SK-N-SH treated with all-trans-retinoic acid at 6 μM for 48 hours (cell line): ENCODE measurements around the gene KIF1C.

ENCODE experiments used
- ATAC-seq: fragments of 200-7000 bp; cut with Tn5 transposase; 3 replicates; pipeline ENCODE4 v1.9.1; 2020; ENCODE audit warnings: mild to moderate bottlenecking, moderate library complexity
- ARNTL ChIP-seq: fragments of 450-650 bp; formaldehyde crosslinking; IDR thresholded peaks from 2 replicates; pipeline ENCODE4 v1.5.0; 2020; ENCODE audit warnings: low read depth, mild to moderate bottlenecking, moderate library complexity, borderline replicate concordance
- BACH2 ChIP-seq: fragments of 250-450 bp; sonication (Bioruptor Pico); IDR thresholded peaks from 2 replicates; pipeline ENCODE4 v1.9.0; 2021; ENCODE audit warnings: mild to moderate bottlenecking, borderline replicate concordance
- CREB5 ChIP-seq: fragments of 250-450 bp; sonication (Bioruptor Pico); IDR thresholded peaks from 2 replicates; pipeline ENCODE4 v1.5.1; 2020; ENCODE audit warnings: low read depth, mild to moderate bottlenecking, moderate library complexity
- CSDC2 ChIP-seq: fragments of 250-450 bp; sonication (Bioruptor Pico); IDR thresholded peaks from 2 replicates; pipeline ENCODE4 v1.5.0; 2020; ENCODE audit warnings: mild to moderate bottlenecking, moderate library complexity
- ESRRG ChIP-seq: fragments of 250-450 bp; sonication (Bioruptor Pico); IDR thresholded peaks from 2 replicates; pipeline ENCODE4 v1.6.1; 2021; ENCODE audit warnings: mild to moderate bottlenecking
- GLIS3 ChIP-seq: fragments of 250-450 bp; sonication (Bioruptor Pico); IDR thresholded peaks from 2 replicates; pipeline ENCODE4 v1.5.0; 2020; ENCODE audit warnings: mild to moderate bottlenecking, moderate library complexity
- ISL1 ChIP-seq: fragments of 250-450 bp; sonication (Bioruptor Pico); IDR thresholded peaks from 2 replicates; pipeline ENCODE4 v2.1.2; 2022; ENCODE audit warnings: mild to moderate bottlenecking, moderate library complexity
- OSR1 ChIP-seq: fragments of 250-450 bp; sonication (Bioruptor Pico); IDR thresholded peaks from 2 replicates; pipeline ENCODE4 v1.8.0; 2022; ENCODE audit warnings: moderate library complexity, mild to moderate bottlenecking, inconsistent platforms
- PATZ1 ChIP-seq: fragments of 250-450 bp; sonication (Bioruptor Pico); IDR thresholded peaks from 2 replicates; pipeline ENCODE4 v1.8.0; 2020; ENCODE audit warnings: mild to moderate bottlenecking, moderate library complexity, borderline replicate concordance
- PPARA ChIP-seq: fragments of 250-450 bp; sonication (Bioruptor Pico); IDR thresholded peaks from 2 replicates; pipeline ENCODE4 v1.5.0; 2020; ENCODE audit warnings: mild to moderate bottlenecking, borderline replicate concordance
- RARB ChIP-seq: fragments of 250-450 bp; sonication (Bioruptor Pico); IDR thresholded peaks from 2 replicates; pipeline ENCODE4 v1.8.0; 2021; ENCODE audit warnings: mild to moderate bottlenecking, moderate library complexity
- SNAI2 ChIP-seq: fragments of 250-450 bp; sonication (Bioruptor Pico); IDR thresholded peaks from 2 replicates; pipeline ENCODE4 v1.5.0; 2020; ENCODE audit warnings: mild to moderate bottlenecking, moderate library complexity
- TOX ChIP-seq: fragments of 250-450 bp; sonication (Bioruptor Pico); IDR thresholded peaks from 2 replicates; pipeline ENCODE4 v1.8.0; 2021; ENCODE audit warnings: mild to moderate bottlenecking, moderate library complexity, borderline replicate concordance
- TSHZ2 ChIP-seq: fragments of 250-450 bp; sonication (Bioruptor Pico); IDR thresholded peaks from 2 replicates; pipeline ENCODE4 v1.5.0; 2020; ENCODE audit warnings: mild to moderate bottlenecking, moderate library complexity
- ZFP3 ChIP-seq: fragments of 250-450 bp; sonication (Bioruptor Pico); IDR thresholded peaks from 2 replicates; pipeline ENCODE4 v1.5.0; 2020; ENCODE audit warnings: mild to moderate bottlenecking, moderate library complexity
- ZFP30 ChIP-seq: fragments of 450-650 bp; formaldehyde crosslinking; IDR thresholded peaks from 2 replicates; pipeline ENCODE4 v1.5.0; 2022; ENCODE audit warnings: mild to moderate bottlenecking, moderate library complexity
- ZNF565 ChIP-seq: fragments of 450-650 bp; formaldehyde crosslinking; conservative IDR thresholded peaks from 2 replicates; pipeline ENCODE4 v1.5.0; 2020; ENCODE audit warnings: low read depth, mild to moderate bottlenecking, moderate library complexity
- ZNF8 ChIP-seq: fragments of 450-650 bp; formaldehyde crosslinking; IDR thresholded peaks from 2 replicates; pipeline ENCODE4 v1.5.0; 2020; ENCODE audit warnings: mild to moderate bottlenecking, moderate library complexity

Gene KIF1C

GRCh38 chr17:5077781-5078105 lies 80.0 kb downstream of the KIF1C start:
- TF ChIP-seq ZFP30 (CRISPR knock-in tag) (no peak), ZFP3 (CRISPR knock-in tag) (no peak), BACH2 (CRISPR knock-in tag) (no peak), SNAI2 (CRISPR knock-in tag) (no peak), ESRRG (CRISPR knock-in tag) (no peak), GLIS3 (CRISPR knock-in tag) (no peak), PPARA (CRISPR knock-in tag) (no peak), OSR1 (CRISPR knock-in tag) (no peak), ZNF8 (CRISPR knock-in tag) (no peak), TOX (CRISPR knock-in tag) (no peak), TSHZ2 (CRISPR knock-in tag) (no peak), RARB (CRISPR knock-in tag) (no peak), ZNF565 (CRISPR knock-in tag) (no peak), CSDC2 (CRISPR knock-in tag) (no peak), ARNTL (CRISPR knock-in tag) (no peak), ISL1 (no peak), CREB5 (CRISPR knock-in tag) (no peak), PATZ1 (no peak)
- no peak; the same call in 1 of the 3 replicates for ATAC-seq
